NCI-H774 (cell line): ENCODE measurements around the gene NOS1AP.

Experiments
- DNase-seq: peaks from one replicate; lab custom pipeline; 2025; lab: John Stamatoyannopoulos, UW

The NOS1AP gene

GRCh38 chr1:162138599-162139181, 69.2 kb downstream of the NOS1AP start:
- no peak for DNase-seq

GRCh38 chr1:162139211-162139610, 69.7 kb downstream of the NOS1AP start:
- DNase-seq = no peak

- DNase-seq = no peak
Measured at GRCh38 chr1:162141281-162142054, 72.0 kb downstream of the NOS1AP start.

- no peak for DNase-seq
Measured at GRCh38 chr1:162142968-162143367, 73.5 kb downstream of the NOS1AP start.

- no peak for DNase-seq
Measured at GRCh38 chr1:162144268-162144667, 74.8 kb downstream of the NOS1AP start.

- DNase-seq = no peak
Measured at GRCh38 chr1:162144853-162145252, 75.4 kb downstream of the NOS1AP start.

GRCh38 chr1:162145280-162145965, 75.9 kb downstream of the NOS1AP start:
- peak; percentile 56 for DNase-seq

- DNase-seq = no peak
Measured at GRCh38 chr1:162145966-162146696, 76.6 kb downstream of the NOS1AP start.

- no peak for DNase-seq
Measured at GRCh38 chr1:162147760-162148159, 78.3 kb downstream of the NOS1AP start.

GRCh38 chr1:162150112-162150511, 80.6 kb downstream of the NOS1AP start:
- no peak for DNase-seq

- DNase-seq = no peak
Measured at GRCh38 chr1:162151900-162152829, 82.7 kb downstream of the NOS1AP start.

GRCh38 chr1:162153374-162153773, 83.9 kb downstream of the NOS1AP start:
- DNase-seq = no peak

- DNase-seq = no peak
Measured at GRCh38 chr1:162157469-162157868, 88.0 kb downstream of the NOS1AP start.

GRCh38 chr1:162158624-162159271, 89.3 kb downstream of the NOS1AP start:
- no peak for DNase-seq

GRCh38 chr1:162159515-162159914, 90.0 kb downstream of the NOS1AP start:
- DNase-seq = peak; percentile 56

- no peak for DNase-seq
Measured at GRCh38 chr1:162161916-162162550, 92.5 kb downstream of the NOS1AP start.

GRCh38 chr1:162165528-162165927, 96.0 kb downstream of the NOS1AP start:
- DNase-seq = peak; percentile 40

GRCh38 chr1:162166917-162167615, 97.6 kb downstream of the NOS1AP start:
- DNase-seq = peak; percentile 64

GRCh38 chr1:162168261-162168660, 98.8 kb downstream of the NOS1AP start:
- DNase-seq = peak; percentile 23
